ENCODE results near the gene N4BP2. TPM values are rescaled to one million over a fixed set of nuclear protein-coding genes. Genes with fewer than 3 reads are reported as not detected.

N4BP2 gene
- total RNA-seq, 1 donor from 2014 or later: 6.2 TPM

DNA sequence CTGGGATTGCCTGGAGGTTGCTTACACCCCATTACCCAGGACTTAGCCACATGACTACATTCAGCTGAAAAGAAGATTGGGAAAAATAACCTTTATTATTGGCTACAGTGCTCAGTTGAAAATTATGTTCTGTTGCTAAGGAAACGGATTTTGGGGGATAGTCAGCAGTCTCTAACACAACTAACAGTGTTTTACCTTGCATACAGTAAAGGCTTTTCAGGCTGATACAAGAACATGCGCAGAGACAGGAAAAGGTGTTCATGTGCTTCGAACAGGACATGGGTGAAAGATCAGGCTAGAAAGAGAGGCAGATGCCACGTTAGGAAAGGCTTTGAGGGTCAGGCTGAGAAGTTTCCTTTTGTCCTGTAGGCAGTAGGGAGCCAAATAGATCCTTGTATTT, 125.4 kb downstream of the N4BP2 start:
- H3K27ac Mint-ChIP-seq: peak overlapping the region; percentile 42
- TF ChIP-seq, protein P1, sequence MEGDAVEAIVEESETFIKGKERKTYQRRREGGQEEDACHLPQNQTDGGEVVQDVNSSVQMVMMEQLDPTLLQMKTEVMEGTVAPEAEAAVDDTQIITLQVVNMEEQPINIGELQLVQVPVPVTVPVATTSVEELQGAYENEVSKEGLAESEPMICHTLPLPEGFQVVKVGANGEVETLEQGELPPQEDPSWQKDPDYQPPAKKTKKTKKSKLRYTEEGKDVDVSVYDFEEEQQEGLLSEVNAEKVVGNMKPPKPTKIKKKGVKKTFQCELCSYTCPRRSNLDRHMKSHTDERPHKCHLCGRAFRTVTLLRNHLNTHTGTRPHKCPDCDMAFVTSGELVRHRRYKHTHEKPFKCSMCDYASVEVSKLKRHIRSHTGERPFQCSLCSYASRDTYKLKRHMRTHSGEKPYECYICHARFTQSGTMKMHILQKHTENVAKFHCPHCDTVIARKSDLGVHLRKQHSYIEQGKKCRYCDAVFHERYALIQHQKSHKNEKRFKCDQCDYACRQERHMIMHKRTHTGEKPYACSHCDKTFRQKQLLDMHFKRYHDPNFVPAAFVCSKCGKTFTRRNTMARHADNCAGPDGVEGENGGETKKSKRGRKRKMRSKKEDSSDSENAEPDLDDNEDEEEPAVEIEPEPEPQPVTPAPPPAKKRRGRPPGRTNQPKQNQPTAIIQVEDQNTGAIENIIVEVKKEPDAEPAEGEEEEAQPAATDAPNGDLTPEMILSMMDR (IDR thresholded peaks at IDR 0.05): no peak
- H3K4me3 Mint-ChIP-seq: peak overlapping the region; percentile 7
- DNase-seq (no peak), ATAC-seq (ENCODE audit: low read depth) (no peak)
- ChIA-PET POLR2A (interaction anchor here (0.6 to 11.7 kb wide), 6 partner anchors 9 to 486 kb away, joined by 3 to 457 read pairs (median 31); partner anchors contain the start of gene RHOH), CTCF (no interaction called here)
- no peaks in the 10 kb centered on the region for H3K36me3 Mint-ChIP-seq (ENCODE audit: low read depth)
- intact Hi-C loops (cut with micrococcal nuclease): no loop called here
- H3K4me1 Mint-ChIP-seq: peaks cover 76% of the 10 kb centered on the region
- H3K9me3 Mint-ChIP-seq: no peaks in the 10 kb centered on the region
- no peaks in the 10 kb centered on the region for H3K27me3 Mint-ChIP-seq

DNA sequence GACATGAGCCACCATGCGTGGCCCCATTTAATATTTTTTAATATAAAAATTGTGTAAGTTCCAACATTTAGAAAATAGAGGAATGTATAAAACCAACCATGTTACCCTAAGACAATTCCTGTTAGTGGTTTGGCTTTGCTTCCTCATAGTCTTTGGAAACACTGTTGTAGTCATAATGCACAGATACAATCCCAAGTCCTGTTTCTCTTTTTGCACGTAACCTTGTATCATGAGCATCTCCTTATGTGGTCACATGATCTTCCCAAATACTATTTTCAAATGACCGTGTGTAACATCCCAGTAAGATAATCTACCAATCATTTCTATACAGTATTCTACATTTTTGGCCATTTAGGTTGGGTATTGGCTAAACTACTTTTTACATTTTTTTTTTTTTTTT, 126.3 kb downstream of the N4BP2 start:
- Mint-ChIP-seq H3K27me3 (no peaks in the 10 kb centered on the region), H3K27ac (peak overlapping the region; percentile 18), H3K4me3 (no peak overlapping the region), H3K36me3 (ENCODE audit: low read depth) (no peaks in the 10 kb centered on the region), H3K9me3 (no peaks in the 10 kb centered on the region), H3K4me1 (peaks cover 80% of the 10 kb centered on the region)
- no peak for DNase-seq
- intact Hi-C loops (cut with micrococcal nuclease): no loop called here
- TF ChIP-seq, protein P1 (IDR thresholded peaks at IDR 0.05): no peak
- POLR2A ChIA-PET: interaction anchor here (0.6 to 11.7 kb wide), 7 partner anchors 8 to 123 kb away, joined by 5 to 457 read pairs (median 50); partner anchors contain the start of gene RHOH
- no peak for ATAC-seq (ENCODE audit: low read depth)
- CTCF ChIA-PET: interaction anchor here (2.6 to 2.9 kb wide), 2 partner anchors 31 to 134 kb away, joined by 7 to 12 read pairs; no protein-coding TSS in a partner anchor

DNA sequence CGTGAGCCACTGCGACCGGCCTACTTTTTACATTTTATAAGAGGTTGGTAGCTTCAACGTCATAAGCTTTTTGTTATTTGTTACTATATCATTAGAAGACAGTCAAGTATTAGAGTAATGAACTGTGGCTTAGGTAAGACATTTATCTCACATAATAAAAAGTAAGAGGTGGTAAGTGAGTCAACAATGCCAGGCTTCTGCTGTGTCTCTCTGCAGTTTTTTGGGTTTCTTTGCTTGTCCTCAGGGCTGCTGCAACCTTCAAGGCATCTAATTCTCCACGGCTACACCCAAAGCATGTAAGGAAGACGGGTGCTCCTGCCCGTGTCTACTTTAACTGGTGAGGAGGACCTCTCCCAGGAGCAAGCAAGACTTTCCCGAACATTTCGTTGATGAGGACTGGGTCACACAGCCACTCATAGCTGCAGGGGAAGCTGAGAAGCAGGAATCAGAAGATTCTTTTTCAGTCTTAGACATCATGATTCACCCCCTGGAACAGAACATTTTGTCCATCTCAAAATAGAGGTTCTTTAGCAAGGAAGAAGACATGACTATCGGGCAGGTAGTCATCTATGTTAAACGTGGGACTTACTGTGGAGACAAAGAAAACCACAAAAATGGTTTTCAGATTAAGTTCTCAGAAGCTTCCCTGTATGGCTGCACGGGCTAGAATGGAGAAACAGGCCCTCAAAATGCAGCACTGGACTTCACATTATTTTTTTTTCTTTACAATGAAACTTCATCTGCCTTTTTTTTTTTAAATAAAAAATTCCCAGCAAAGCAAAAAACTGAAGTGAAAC, 127.2 kb downstream of the N4BP2 start:
- TF ChIP-seq, protein P1 (IDR thresholded peaks at IDR 0.05): no peak
- Mint-ChIP-seq H3K36me3 (ENCODE audit: low read depth) (no peaks in the 10 kb centered on the region), H3K9me3 (no peaks in the 10 kb centered on the region), H3K4me1 (peaks cover 78% of the 10 kb centered on the region), H3K27me3 (no peaks in the 10 kb centered on the region), H3K27ac (peak overlapping the region; percentile 92), H3K4me3 (peak overlapping the region; percentile 69)
- intact Hi-C loops (cut with micrococcal nuclease): loop anchor here (1.0 to 2.0 kb wide), 3 partner anchors 11 to 34 kb away; no protein-coding TSS in a partner anchor
- ChIA-PET CTCF (interaction anchor here (0.7 to 3.5 kb wide), 6 partner anchors 12 to 133 kb away, joined by 3 to 25 read pairs (median 6); partner anchors contain the start of gene RHOH), POLR2A (interaction anchor here (0.6 to 11.7 kb wide), 24 partner anchors 9 to 1153 kb away, joined by 3 to 457 read pairs (median 5); partner anchors contain the start of genes N4BP2 and RHOH)
- peak; percentile 23 for ATAC-seq (ENCODE audit: low read depth)
- no peak for DNase-seq

DNA sequence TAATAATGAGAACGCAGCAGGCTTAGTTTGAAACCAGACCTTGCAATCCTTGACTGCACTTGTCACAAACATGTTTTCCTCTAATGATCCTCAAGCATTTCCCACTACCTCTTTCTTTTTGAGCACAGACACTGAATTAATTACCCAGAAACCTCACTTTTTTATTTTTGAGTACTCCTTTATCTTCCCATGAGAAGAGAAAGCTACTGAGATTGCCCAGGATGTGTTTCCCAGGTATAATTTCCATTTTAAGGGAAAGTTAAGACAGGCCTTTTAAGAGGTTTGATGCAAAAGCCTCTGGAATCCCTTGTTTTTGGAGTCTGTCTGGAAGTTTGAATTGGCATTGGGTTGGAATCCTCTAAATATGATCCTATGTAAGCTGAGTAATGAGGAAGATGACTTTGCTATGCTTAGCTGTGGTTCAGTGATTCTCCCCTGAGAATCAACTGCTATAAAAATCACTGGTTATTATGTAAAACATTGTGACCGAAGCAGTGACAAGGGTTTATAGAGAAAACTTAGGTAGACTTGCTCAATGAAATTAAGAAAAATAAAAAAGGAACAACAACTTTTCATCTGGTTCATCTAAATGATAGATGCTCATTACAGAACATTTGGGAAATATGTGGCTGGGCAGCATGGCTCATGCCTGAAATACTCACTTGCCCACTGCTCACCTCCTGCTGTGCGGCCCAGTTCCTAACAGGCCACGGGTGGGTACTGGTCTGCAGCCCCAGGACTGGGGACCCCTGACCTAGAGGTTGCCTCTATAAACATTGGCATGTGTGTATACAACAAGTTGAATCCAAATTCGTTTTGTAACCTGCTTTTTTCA, 129.4 kb downstream of the N4BP2 start:
- DNase-seq (no peak), ATAC-seq (ENCODE audit: low read depth) (peak; percentile 78)
- intact Hi-C loops (cut with micrococcal nuclease): loop anchor here (1.0 to 2.0 kb wide), 3 partner anchors 10 to 119 kb away; no protein-coding TSS in a partner anchor

More for the DNA sequence above, 129.4 kb downstream of the N4BP2 start:
- CTCF ChIA-PET: interaction anchor here (0.6 to 3.5 kb wide), 8 partner anchors 10 to 139 kb away, joined by 3 to 25 read pairs (median 4); partner anchors contain the start of genes N4BP2 and RHOH
- Mint-ChIP-seq H3K4me3 (peak overlapping the region; percentile 80), H3K27ac (peak overlapping the region; percentile 91), H3K9me3 (no peaks in the 10 kb centered on the region), H3K36me3 (ENCODE audit: low read depth) (no peaks in the 10 kb centered on the region), H3K27me3 (no peaks in the 10 kb centered on the region), H3K4me1 (peaks cover 88% of the 10 kb centered on the region)
- TF ChIP-seq, protein P1 (IDR thresholded peaks at IDR 0.05): no peak
- POLR2A ChIA-PET: interaction anchor here (0.6 to 11.7 kb wide), 20 partner anchors 9 to 375 kb away, joined by 3 to 457 read pairs (median 6); partner anchors contain the start of genes N4BP2 and RHOH
